Measurements from ENCODE around the gene CMTM4. TPM values are rescaled to one million over a fixed set of nuclear protein-coding genes. Genes with fewer than 3 reads are reported as not detected.
"Not testable (repeated sequence)": the region's sequence is repeated elsewhere in the genome, so short reads cannot be mapped to it uniquely, and the experiment has no call there.

CMTM4 gene
- total and polyA plus RNA-seq, 4 experiments from 2014 or later = 0.21 to 2.2 (median 2.0) TPM; not detected in 1

DNA sequence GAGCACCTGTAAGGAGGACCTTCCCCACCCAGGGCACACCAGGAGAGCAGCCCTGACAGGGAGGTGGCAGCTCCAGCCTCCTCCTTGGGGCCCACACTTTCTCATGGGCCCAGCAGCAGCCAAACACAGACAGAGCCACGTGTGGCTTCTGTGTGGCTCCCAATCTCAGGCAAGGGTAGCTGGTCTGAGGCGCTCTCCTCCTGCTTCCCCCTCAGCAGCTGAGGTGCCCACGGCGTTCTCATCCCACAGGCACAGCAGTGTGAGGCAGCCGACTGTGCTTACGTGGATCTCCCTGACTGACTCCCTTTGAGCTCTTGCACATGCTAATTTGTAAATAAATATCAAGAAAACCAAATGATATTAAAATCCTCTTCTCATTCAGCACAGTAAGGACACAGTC, 61.1 kb downstream of the CMTM4 start:
- Mint-ChIP-seq H3K36me3 (no peaks in the 10 kb centered on the region), H3K27me3 (peaks cover 0 to 3% of the 10 kb centered on the region in 2 donors), H3K4me3 (no peak overlapping the region), H3K9me3 (no peaks in the 10 kb centered on the region), H3K4me1 (no peaks in the 10 kb centered on the region), H3K27ac (no peak overlapping the region)
- Histone ChIP-seq H3K27me3 (ENCODE audit: insufficient read depth, low read length) (no peaks in the 10 kb centered on the region), H3K4me3 (ENCODE audit: low read length in 2 of 2) (no peak overlapping the region), H3K4me1 (ENCODE audit: insufficient read depth, low read length) (no peaks in the 10 kb centered on the region), H3K36me3 (ENCODE audit: insufficient read depth, low read length) (no peaks in the 10 kb centered on the region), H3K27ac (ENCODE audit: low read depth, low read length) (no peak overlapping the region), H3K9me3 (ENCODE audit: control insufficient read depth in 1 of 2, low read length in 2 of 2) (no peaks in the 10 kb centered on the region)
- intact Hi-C loops (cut with micrococcal nuclease) = no loop called here
- no peak for DNase-seq
- POLR2A ChIA-PET (ENCODE audit: partially characterized antibody) = interaction anchor here (0.6 kb wide), 1 partner anchor 1627 kb away, joined by 3 read pairs; no protein-coding TSS in a partner anchor
- CTCF ChIA-PET (ENCODE audit: partially characterized antibody) = interaction anchor here (1.3 to 1.5 kb wide), 3 partner anchors 13 to 237 kb away, joined by 3 to 6 read pairs (median 5); no protein-coding TSS in a partner anchor

DNA sequence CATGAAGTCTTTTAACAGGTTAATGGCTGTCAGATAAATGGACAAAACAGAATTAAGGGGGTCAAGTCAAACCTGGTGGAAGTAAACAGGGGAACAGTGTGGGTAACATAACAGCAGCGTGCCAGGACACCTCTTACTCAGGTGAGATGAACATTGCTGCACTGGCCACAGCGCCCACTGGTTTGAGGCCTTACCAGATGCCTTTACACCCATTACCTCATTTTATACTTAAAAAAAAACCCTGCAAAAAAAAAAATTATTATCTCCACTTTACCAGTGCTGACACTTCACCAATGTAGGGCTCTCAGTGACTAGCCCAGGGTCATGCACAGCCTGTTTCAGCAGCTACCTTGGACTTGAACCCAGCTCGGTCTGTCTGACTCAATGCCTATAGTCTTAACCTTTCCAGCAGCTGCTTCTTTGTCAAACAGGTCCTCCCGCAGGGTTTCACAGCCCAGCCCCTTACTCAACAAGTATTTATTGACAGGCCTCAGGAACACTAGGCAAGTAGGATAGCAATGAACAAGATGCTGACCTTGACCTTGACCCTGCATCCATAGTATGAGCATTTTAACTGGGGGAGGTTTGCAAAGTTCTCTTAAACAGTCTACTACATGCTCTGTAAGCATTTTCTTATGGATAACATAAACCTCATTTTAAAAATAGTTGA, 61.9 kb downstream of the CMTM4 start:
- DNase-seq = no peak
- POLR2A ChIA-PET (ENCODE audit: partially characterized antibody) = interaction anchor here (0.6 kb wide), 1 partner anchor 1628 kb away, joined by 3 read pairs; no protein-coding TSS in a partner anchor

GRCh38 chr16:66631558-66631957, 65.0 kb downstream of the CMTM4 start:
- H3K9me3 Mint-ChIP-seq; H3K36me3 Mint-ChIP-seq; CTCF ChIA-PET (ENCODE audit: partially characterized antibody); H3K27ac ChIP-seq (ENCODE audit: low read depth, low read length); intact Hi-C loops (cut with micrococcal nuclease); H3K4me1 ChIP-seq (ENCODE audit: insufficient read depth, low read length); H3K9me3 ChIP-seq (ENCODE audit: control insufficient read depth in 1 of 2, low read length in 2 of 2); H3K4me3 ChIP-seq (ENCODE audit: low read length in 2 of 2); H3K4me3 Mint-ChIP-seq; H3K36me3 ChIP-seq (ENCODE audit: insufficient read depth, low read length); H3K4me1 Mint-ChIP-seq; POLR2A ChIA-PET (ENCODE audit: partially characterized antibody); H3K27me3 ChIP-seq (ENCODE audit: insufficient read depth, low read length); DNase-seq; H3K27me3 Mint-ChIP-seq: not testable (repeated sequence)
- peak overlapping the region in 1 of 7 donors; percentile 50 for H3K27ac Mint-ChIP-seq

More for the DNA sequence above, 61.9 kb downstream of the CMTM4 start:
- Mint-ChIP-seq H3K27me3 (peaks cover 0 to 3% of the 10 kb centered on the region in 2 donors), H3K9me3 (no peaks in the 10 kb centered on the region), H3K4me1 (no peaks in the 10 kb centered on the region), H3K36me3 (no peaks in the 10 kb centered on the region), H3K4me3 (no peak overlapping the region), H3K27ac (peak overlapping the region in 1 of 7 donors; percentile 25)
- Histone ChIP-seq H3K4me1 (ENCODE audit: insufficient read depth, low read length) (no peaks in the 10 kb centered on the region), H3K9me3 (ENCODE audit: control insufficient read depth in 1 of 2, low read length in 2 of 2) (no peaks in the 10 kb centered on the region), H3K27me3 (ENCODE audit: insufficient read depth, low read length) (no peaks in the 10 kb centered on the region), H3K36me3 (ENCODE audit: insufficient read depth, low read length) (no peaks in the 10 kb centered on the region), H3K27ac (ENCODE audit: low read depth, low read length) (no peak overlapping the region), H3K4me3 (ENCODE audit: low read length in 2 of 2) (no peak overlapping the region)
- CTCF ChIA-PET (ENCODE audit: partially characterized antibody) = interaction anchor here (1.3 to 1.5 kb wide), 3 partner anchors 14 to 238 kb away, joined by 3 to 6 read pairs (median 5); no protein-coding TSS in a partner anchor
- intact Hi-C loops (cut with micrococcal nuclease) = no loop called here

- CTCF ChIA-PET (ENCODE audit: partially characterized antibody); H3K27ac Mint-ChIP-seq; H3K27ac ChIP-seq (ENCODE audit: low read depth, low read length); H3K4me1 Mint-ChIP-seq; intact Hi-C loops (cut with micrococcal nuclease); H3K4me3 ChIP-seq (ENCODE audit: low read length in 2 of 2); H3K4me1 ChIP-seq (ENCODE audit: insufficient read depth, low read length); DNase-seq; H3K4me3 Mint-ChIP-seq; H3K9me3 ChIP-seq (ENCODE audit: control insufficient read depth in 1 of 2, low read length in 2 of 2); H3K9me3 Mint-ChIP-seq; H3K27me3 ChIP-seq (ENCODE audit: insufficient read depth, low read length); POLR2A ChIA-PET (ENCODE audit: partially characterized antibody); H3K27me3 Mint-ChIP-seq; H3K36me3 ChIP-seq (ENCODE audit: insufficient read depth, low read length); H3K36me3 Mint-ChIP-seq: not testable (repeated sequence)
These were observed 65.8 kb downstream of the CMTM4 start for GRCh38 chr16:66630561-66631260.

DNA sequence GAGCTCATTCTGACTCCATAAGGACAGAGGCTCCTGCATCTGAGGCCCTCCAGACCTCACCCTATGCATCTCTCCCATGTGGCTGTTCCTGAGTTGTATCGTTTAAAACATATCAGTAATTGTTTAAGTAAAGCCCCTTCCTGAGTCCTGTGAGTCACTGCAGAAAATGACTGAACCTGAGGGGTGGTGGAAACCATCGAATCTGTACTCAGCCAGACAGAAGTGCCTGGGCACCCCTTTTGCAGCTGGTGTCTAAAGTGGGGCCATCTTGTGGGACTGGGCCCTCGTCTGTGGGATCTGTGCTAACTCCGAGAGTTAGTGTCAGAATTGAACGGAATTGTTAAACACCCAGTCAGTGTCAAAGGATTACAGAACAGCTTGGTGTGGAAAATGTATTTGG, 66.7 kb downstream of the CMTM4 start:
- DNase-seq = no peak
- CTCF ChIA-PET (ENCODE audit: partially characterized antibody) = interaction anchor here (1.5 kb wide), 1 partner anchor 21 kb away, joined by 3 read pairs; no protein-coding TSS in a partner anchor
- H3K27ac ChIP-seq (ENCODE audit: low read depth, low read length) = no peak overlapping the region
- Mint-ChIP-seq H3K36me3 (no peaks in the 10 kb centered on the region), H3K27ac (no peak overlapping the region), H3K4me1 (no peaks in the 10 kb centered on the region), H3K4me3 (no peak overlapping the region), H3K27me3 (no peaks in the 10 kb centered on the region), H3K9me3 (no peaks in the 10 kb centered on the region)
- H3K36me3 ChIP-seq (ENCODE audit: insufficient read depth, low read length) = no peaks in the 10 kb centered on the region
- no peaks in the 10 kb centered on the region for H3K27me3 ChIP-seq (ENCODE audit: insufficient read depth, low read length)
- no peaks in the 10 kb centered on the region for H3K4me1 ChIP-seq (ENCODE audit: insufficient read depth, low read length)
- intact Hi-C loops (cut with micrococcal nuclease) = no loop called here
- no peak overlapping the region for H3K4me3 ChIP-seq (ENCODE audit: low read length in 2 of 2)
- POLR2A ChIA-PET (ENCODE audit: partially characterized antibody) = no interaction called here
- H3K9me3 ChIP-seq (ENCODE audit: control insufficient read depth in 1 of 2, low read length in 2 of 2) = no peaks in the 10 kb centered on the region

GRCh38 chr16:66627611-66628378, 68.7 kb downstream of the CMTM4 start:
- H3K27ac ChIP-seq (ENCODE audit: low read depth, low read length); DNase-seq; H3K4me1 Mint-ChIP-seq; H3K36me3 Mint-ChIP-seq; CTCF ChIA-PET (ENCODE audit: partially characterized antibody); H3K9me3 ChIP-seq (ENCODE audit: control insufficient read depth in 1 of 2, low read length in 2 of 2); H3K9me3 Mint-ChIP-seq; H3K27me3 ChIP-seq (ENCODE audit: insufficient read depth, low read length); POLR2A ChIA-PET (ENCODE audit: partially characterized antibody); H3K36me3 ChIP-seq (ENCODE audit: insufficient read depth, low read length); H3K27me3 Mint-ChIP-seq; intact Hi-C loops (cut with micrococcal nuclease); H3K4me1 ChIP-seq (ENCODE audit: insufficient read depth, low read length); H3K4me3 ChIP-seq (ENCODE audit: low read length in 2 of 2); H3K4me3 Mint-ChIP-seq; H3K27ac Mint-ChIP-seq: not testable (repeated sequence)

- H3K4me3 ChIP-seq (ENCODE audit: low read length in 2 of 2) = no peak overlapping the region
- no peaks in the 10 kb centered on the region for H3K36me3 ChIP-seq (ENCODE audit: insufficient read depth, low read length)
- H3K4me1 ChIP-seq (ENCODE audit: insufficient read depth, low read length) = no peaks in the 10 kb centered on the region
- Mint-ChIP-seq H3K36me3 (no peaks in the 10 kb centered on the region), H3K4me3 (no peak overlapping the region), H3K9me3 (no peaks in the 10 kb centered on the region), H3K27ac (no peak overlapping the region), H3K4me1 (no peaks in the 10 kb centered on the region), H3K27me3 (no peaks in the 10 kb centered on the region)
- ChIA-PET CTCF (ENCODE audit: partially characterized antibody) (interaction anchor here (1.2 to 1.9 kb wide), 3 partner anchors 16 to 34 kb away, joined by 3 to 5 read pairs (median 4); no protein-coding TSS in a partner anchor), POLR2A (ENCODE audit: partially characterized antibody) (interaction anchor here (0.6 kb wide), 1 partner anchor 480 kb away, joined by 3 read pairs; no protein-coding TSS in a partner anchor)
- intact Hi-C loops (cut with micrococcal nuclease) = no loop called here
- H3K27ac ChIP-seq (ENCODE audit: low read depth, low read length) = no peak overlapping the region
- H3K27me3 ChIP-seq (ENCODE audit: insufficient read depth, low read length) = no peaks in the 10 kb centered on the region
- no peak for DNase-seq
- H3K9me3 ChIP-seq (ENCODE audit: control insufficient read depth in 1 of 2, low read length in 2 of 2) = no peaks in the 10 kb centered on the region
These were observed 72.8 kb downstream of the CMTM4 start for GRCh38 chr16:66623755-66624154.
